Activated CD4-positive, alpha-beta T cell treated with anti-CD3 and anti-CD28 coated beads for 36 hours (primary cell): ENCODE results near the gene TMOD3. TPM values are rescaled to one million over a fixed set of nuclear protein-coding genes. Genes with fewer than 3 reads are reported as not detected.
"Not testable (repeated sequence)": the region's sequence is repeated elsewhere in the genome, so short reads cannot be mapped to it uniquely, and the experiment has no call there.

ENCODE experiments used
- ATAC-seq: fragments of 200-7000 bp; cut with Tn5 transposase; one replicate; pipeline ENCODE4 v1.10.0; 2021; ENCODE audit warnings: mild to moderate bottlenecking, moderate library complexity
- CTCF ChIA-PET: fragments of 350-600 bp; sonication (Branson Sonifier 250); formaldehyde crosslinking; loops from one replicate; lab custom pipeline; 2021; ENCODE audit warnings: antibody characterized with exemption; lab: Charles Lee
- POLR2A ChIA-PET: fragments of 350-600 bp; sonication (Branson Sonifier 250); formaldehyde crosslinking; loops from one replicate; lab custom pipeline; 2021; ENCODE audit warnings: antibody characterized with exemption, inconsistent platforms; lab: Charles Lee
- DNase-seq: peaks from one replicate; pipeline ENCODE4 v3.0.0-alpha.2; 2020
- H3K27ac Mint-ChIP-seq: one replicate; pipeline ENCODE4 v1.8.0; 2021; ENCODE audit warnings: mixed read lengths
- H3K27me3 Mint-ChIP-seq: one replicate; pipeline ENCODE4 v1.8.0; 2021; ENCODE audit warnings: mixed read lengths
- H3K36me3 Mint-ChIP-seq: one replicate; pipeline ENCODE4 v1.8.0; 2021; ENCODE audit warnings: low read depth, mixed read lengths
- H3K4me1 Mint-ChIP-seq: one replicate; pipeline ENCODE4 v1.8.0; 2021; ENCODE audit warnings: mixed read lengths
- H3K4me3 Mint-ChIP-seq: one replicate; pipeline ENCODE4 v1.8.0; 2021; ENCODE audit warnings: mild to moderate bottlenecking, moderate library complexity, mixed read lengths
- H3K9me3 Mint-ChIP-seq: one replicate; pipeline ENCODE4 v1.8.0; 2021; ENCODE audit warnings: low read depth, mixed read lengths
- intact Hi-C, 2 experiments: fragments of 100-400 bp; cut with DNase I in 1 of 2; cut with micrococcal nuclease in 1 of 2; formaldehyde crosslinking; loops; one replicate each; pipeline versions ENCODE4 v1.14.2 to v1.15.1; 2022 to 2024; cut with DNase I, micrococcal nuclease
- total RNA-seq, 2 experiments: library from RNA; stranded (reverse); gene quantifications; one replicate each; pipeline ENCODE4 v1.2.3, GENCODE V29; 2021

TMOD3 gene
- total RNA-seq, 2 experiments from 2014 or later: 52.4 to 55.7 TPM

- CTCF ChIA-PET: interaction anchor here (0.6 to 1.6 kb wide), 8 partner anchors 8 to 691 kb away, joined by 3 to 6 read pairs (median 3); no protein-coding TSS in a partner anchor
- H3K27ac Mint-ChIP-seq: no peak overlapping the region
- H3K36me3 Mint-ChIP-seq: peaks cover 23% of the 10 kb centered on the region
- no peaks in the 10 kb centered on the region for H3K27me3 Mint-ChIP-seq
- POLR2A ChIA-PET: no interaction called here
- no peaks in the 10 kb centered on the region for H3K9me3 Mint-ChIP-seq
- no peak overlapping the region for H3K4me3 Mint-ChIP-seq
- peaks cover 24% of the 10 kb centered on the region for H3K4me1 Mint-ChIP-seq
- intact Hi-C loops: no loop called here
- ATAC-seq (no peak), DNase-seq (no peak)
Observed at GRCh38 chr15:51883271-51883837, 53.9 kb downstream of the TMOD3 start.

GRCh38 chr15:51884041-51884440 lies 54.6 kb downstream of the TMOD3 start:
- Mint-ChIP-seq H3K4me1 (peaks cover 20% of the 10 kb centered on the region), H3K36me3 (peaks cover 25% of the 10 kb centered on the region), H3K4me3 (no peak overlapping the region), H3K27me3 (no peaks in the 10 kb centered on the region), H3K27ac (no peak overlapping the region), H3K9me3 (no peaks in the 10 kb centered on the region)
- ATAC-seq (no peak), DNase-seq (no peak)
- ChIA-PET POLR2A (no interaction called here), CTCF (interaction anchor here (0.7 to 1.6 kb wide), 3 partner anchors 21 to 692 kb away, joined by 3 to 6 read pairs (median 3); no protein-coding TSS in a partner anchor)
- intact Hi-C loops: no loop called here

- H3K4me1 Mint-ChIP-seq: peaks cover 14% of the 10 kb centered on the region
- H3K9me3 Mint-ChIP-seq: no peaks in the 10 kb centered on the region
- DNase-seq (no peak), ATAC-seq (no peak)
- peaks cover 23% of the 10 kb centered on the region for H3K36me3 Mint-ChIP-seq
- no peaks in the 10 kb centered on the region for H3K27me3 Mint-ChIP-seq
- ChIA-PET CTCF (interaction anchor here (0.7 to 1.1 kb wide), 4 partner anchors 13 to 249 kb away, joined by 3 to 6 read pairs (median 4); no protein-coding TSS in a partner anchor), POLR2A (no interaction called here)
- H3K27ac Mint-ChIP-seq: peak overlapping the region; percentile 65
- intact Hi-C loops: no loop called here
- H3K4me3 Mint-ChIP-seq: no peak overlapping the region
Observed at GRCh38 chr15:51884517-51885236, 55.2 kb downstream of the TMOD3 start.

GRCh38 chr15:51885758-51886157 lies 56.3 kb downstream of the TMOD3 start:
- DNase-seq, H3K4me3 Mint-ChIP-seq, H3K9me3 Mint-ChIP-seq, POLR2A ChIA-PET, H3K27me3 Mint-ChIP-seq, H3K27ac Mint-ChIP-seq, intact Hi-C loops, CTCF ChIA-PET, ATAC-seq: not testable (repeated sequence)
- Mint-ChIP-seq H3K4me1 (peaks cover 10% of the 10 kb centered on the region), H3K36me3 (peaks cover 22% of the 10 kb centered on the region)

GRCh38 chr15:51887887-51888592 lies 58.6 kb downstream of the TMOD3 start:
- intact Hi-C loops: loop anchor here in 1 of 2 experiments (2.0 kb wide), 1 partner anchor 191 kb away; no protein-coding TSS in a partner anchor
- CTCF ChIA-PET: interaction anchor here (0.8 to 3.5 kb wide), 27 partner anchors 9 to 326 kb away, joined by 3 to 23 read pairs (median 3); partner anchors contain the start of gene LEO1
- H3K4me1 Mint-ChIP-seq: peaks cover 7% of the 10 kb centered on the region
- POLR2A ChIA-PET: interaction anchor here (0.7 kb wide), 1 partner anchor 172 kb away, joined by 3 read pairs; no protein-coding TSS in a partner anchor
- peaks cover 24% of the 10 kb centered on the region for H3K36me3 Mint-ChIP-seq
- H3K27me3 Mint-ChIP-seq: no peaks in the 10 kb centered on the region
- no peak overlapping the region for H3K4me3 Mint-ChIP-seq
- no peaks in the 10 kb centered on the region for H3K9me3 Mint-ChIP-seq
- ATAC-seq: no peak
- no peak overlapping the region for H3K27ac Mint-ChIP-seq
- DNase-seq: no peak

- no peak for DNase-seq
- no peak for ATAC-seq
- Mint-ChIP-seq H3K9me3 (no peaks in the 10 kb centered on the region), H3K36me3 (peaks cover 28% of the 10 kb centered on the region), H3K4me3 (no peak overlapping the region), H3K4me1 (peaks cover 7% of the 10 kb centered on the region), H3K27me3 (no peaks in the 10 kb centered on the region), H3K27ac (no peak overlapping the region)
- intact Hi-C loops: loop anchor here in 1 of 2 experiments (2.0 kb wide), 1 partner anchor 190 kb away; no protein-coding TSS in a partner anchor
- ChIA-PET POLR2A (no interaction called here), CTCF (interaction anchor here (0.6 to 3.5 kb wide), 31 partner anchors 9 to 1151 kb away, joined by 3 to 23 read pairs (median 3); partner anchors contain the start of gene LEO1)
Observed at GRCh38 chr15:51888593-51889195, 59.2 kb downstream of the TMOD3 start.

GRCh38 chr15:51889486-51889885 lies 60.0 kb downstream of the TMOD3 start:
- no peak for ATAC-seq
- Mint-ChIP-seq H3K4me3 (no peak overlapping the region), H3K9me3 (no peaks in the 10 kb centered on the region), H3K36me3 (peaks cover 29% of the 10 kb centered on the region), H3K4me1 (peaks cover 6% of the 10 kb centered on the region), H3K27ac (no peak overlapping the region), H3K27me3 (no peaks in the 10 kb centered on the region)
- ChIA-PET CTCF (interaction anchor here (1.0 to 3.5 kb wide), 19 partner anchors 8 to 1152 kb away, joined by 3 to 23 read pairs (median 3); no protein-coding TSS in a partner anchor), POLR2A (interaction anchor here (0.6 kb wide), 1 partner anchor 43 kb away, joined by 4 read pairs; no protein-coding TSS in a partner anchor)
- no peak for DNase-seq
- intact Hi-C loops: loop anchor here in 1 of 2 experiments (2.0 kb wide), 1 partner anchor 189 kb away; no protein-coding TSS in a partner anchor

GRCh38 chr15:51904421-51904820 lies 75.0 kb downstream of the TMOD3 start:
- ATAC-seq: no peak
- Mint-ChIP-seq H3K27ac (no peak overlapping the region), H3K9me3 (no peaks in the 10 kb centered on the region), H3K36me3 (peaks cover 40% of the 10 kb centered on the region), H3K27me3 (no peaks in the 10 kb centered on the region), H3K4me1 (peaks cover 2% of the 10 kb centered on the region), H3K4me3 (no peak overlapping the region)
- POLR2A ChIA-PET: interaction anchor here (0.5 kb wide), 1 partner anchor 37 kb away, joined by 8 read pairs; no protein-coding TSS in a partner anchor
- intact Hi-C loops: no loop called here
- CTCF ChIA-PET: interaction anchor here (0.6 to 3.8 kb wide), 3 partner anchors 16 to 254 kb away, joined by 3 to 18 read pairs (median 3); no protein-coding TSS in a partner anchor
- DNase-seq: no peak

- Mint-ChIP-seq H3K27me3 (no peaks in the 10 kb centered on the region), H3K4me3 (no peak overlapping the region), H3K4me1 (peaks cover 2% of the 10 kb centered on the region), H3K36me3 (peaks cover 41% of the 10 kb centered on the region), H3K9me3 (no peaks in the 10 kb centered on the region), H3K27ac (no peak overlapping the region)
- intact Hi-C loops: no loop called here
- ATAC-seq: no peak
- no peak for DNase-seq
- ChIA-PET POLR2A (interaction anchor here (0.5 kb wide), 1 partner anchor 36 kb away, joined by 8 read pairs; no protein-coding TSS in a partner anchor), CTCF (interaction anchor here (0.6 to 3.8 kb wide), 6 partner anchors 9 to 254 kb away, joined by 3 to 18 read pairs (median 3); no protein-coding TSS in a partner anchor)
Observed at GRCh38 chr15:51904931-51905330, 75.5 kb downstream of the TMOD3 start.

GRCh38 chr15:51907136-51907862 lies 77.8 kb downstream of the TMOD3 start:
- intact Hi-C loops: loop anchor here in 1 of 2 experiments (2.0 kb wide), 1 partner anchor 124 kb away; no protein-coding TSS in a partner anchor
- Mint-ChIP-seq H3K27ac (no peak overlapping the region), H3K4me1 (peaks cover 2% of the 10 kb centered on the region), H3K4me3 (no peak overlapping the region), H3K9me3 (no peaks in the 10 kb centered on the region), H3K27me3 (no peaks in the 10 kb centered on the region), H3K36me3 (peaks cover 39% of the 10 kb centered on the region)
- CTCF ChIA-PET: no interaction called here
- POLR2A ChIA-PET: no interaction called here
- ATAC-seq (peak; percentile 49), DNase-seq (no peak)
